ENCODE data around the gene RAX.

The RAX gene

GRCh38 chr18:59301929-59302328 lies 28.7 kb upstream of the RAX start:
- H3K4me2 ChIP-seq (ENCODE audit: low read depth, low read length, poor library complexity, severe bottlenecking) = no peak overlapping the region
- H3K9me3 ChIP-seq (ENCODE audit: insufficient read depth, low read length) = no peaks in the 10 kb centered on the region
- no peaks in the 10 kb centered on the region for H3K36me3 ChIP-seq (ENCODE audit: low read length)
- H4K20me1 ChIP-seq (ENCODE audit: low read depth, low read length) = no peaks in the 10 kb centered on the region
- no peak overlapping the region for H3K4me3 ChIP-seq (ENCODE audit: insufficient read depth, low read length, poor library complexity, severe bottlenecking)
- no peak overlapping the region for H3K27ac ChIP-seq (ENCODE audit: low read depth, low read length)
- no peaks in the 10 kb centered on the region for H3K27me3 ChIP-seq (ENCODE audit: low read length)
- no peaks in the 10 kb centered on the region for H3F3A ChIP-seq (ENCODE audit: insufficient read depth)
- H2AFZ ChIP-seq (ENCODE audit: low read depth, low read length, severe bottlenecking) = no peak overlapping the region
- H3K9me2 ChIP-seq (replicated peaks; ENCODE audit: insufficient read depth, low read length) = no peaks in the 10 kb centered on the region
- H3K79me2 ChIP-seq (ENCODE audit: insufficient read depth, low read length) = no peaks in the 10 kb centered on the region
- H3K9ac ChIP-seq (ENCODE audit: low read length) = no peak overlapping the region
- no peak for TF ChIP-seq CTCF (IDR thresholded peaks at IDR 0.05; ENCODE audit: insufficient read depth, low read length, poor library complexity, severe bottlenecking)
- no peak for TF ChIP-seq EZH2phosphoT487 (conservative IDR thresholded peaks at IDR 0.05; ENCODE audit: low read length)

GRCh38 chr18:59300676-59301285 lies 27.5 kb upstream of the RAX start:
- Histone ChIP-seq H3K4me3 (ENCODE audit: insufficient read depth, low read length, poor library complexity, severe bottlenecking) (no peak overlapping the region), H3K79me2 (ENCODE audit: insufficient read depth, low read length) (no peaks in the 10 kb centered on the region), H3K4me2 (ENCODE audit: low read depth, low read length, poor library complexity, severe bottlenecking) (no peak overlapping the region), H3K9me3 (ENCODE audit: insufficient read depth, low read length) (no peaks in the 10 kb centered on the region), H3K9ac (ENCODE audit: low read length) (no peak overlapping the region), H2AFZ (ENCODE audit: low read depth, low read length, severe bottlenecking) (no peak overlapping the region), H3K36me3 (ENCODE audit: low read length) (no peaks in the 10 kb centered on the region), H4K20me1 (ENCODE audit: low read depth, low read length) (no peaks in the 10 kb centered on the region), H3F3A (ENCODE audit: insufficient read depth) (no peaks in the 10 kb centered on the region), H3K27ac (ENCODE audit: low read depth, low read length) (no peak overlapping the region), H3K27me3 (ENCODE audit: low read length) (no peaks in the 10 kb centered on the region), H3K9me2 (replicated peaks; ENCODE audit: insufficient read depth, low read length) (no peaks in the 10 kb centered on the region)
- TF ChIP-seq EZH2phosphoT487 (conservative IDR thresholded peaks at IDR 0.05; ENCODE audit: low read length) (no peak), CTCF (IDR thresholded peaks at IDR 0.05; ENCODE audit: insufficient read depth, low read length, poor library complexity, severe bottlenecking) (no peak)

DNA sequence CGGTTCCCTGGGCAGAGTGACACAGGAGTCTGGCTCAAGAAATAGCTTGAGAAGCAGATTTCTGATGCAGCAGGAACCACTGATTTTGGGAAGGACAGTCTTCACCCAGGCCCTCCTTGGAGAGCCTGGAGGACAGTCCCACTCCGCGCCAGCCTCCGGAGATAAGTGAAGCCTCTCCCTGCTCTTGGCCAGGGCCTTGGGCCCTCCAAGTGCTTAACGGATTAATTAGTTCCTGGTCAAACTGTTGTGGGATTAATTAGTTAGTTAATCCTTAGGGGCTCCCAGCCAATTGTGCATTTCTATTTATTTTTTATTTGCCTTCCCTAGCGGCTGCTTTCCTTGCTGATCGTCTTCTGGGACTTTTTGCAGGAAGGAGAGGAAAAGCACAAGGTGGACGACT lies 25.6 kb upstream of the RAX start:
- Histone ChIP-seq H3K27ac (ENCODE audit: low read depth, low read length) (no peak overlapping the region), H3K4me2 (ENCODE audit: low read depth, low read length, poor library complexity, severe bottlenecking) (no peak overlapping the region), H3K27me3 (ENCODE audit: low read length) (no peaks in the 10 kb centered on the region), H4K20me1 (ENCODE audit: low read depth, low read length) (no peaks in the 10 kb centered on the region), H3K36me3 (ENCODE audit: low read length) (no peaks in the 10 kb centered on the region), H3K4me3 (ENCODE audit: insufficient read depth, low read length, poor library complexity, severe bottlenecking) (no peak overlapping the region), H2AFZ (ENCODE audit: low read depth, low read length, severe bottlenecking) (no peak overlapping the region), H3K9ac (ENCODE audit: low read length) (no peak overlapping the region), H3F3A (ENCODE audit: insufficient read depth) (no peaks in the 10 kb centered on the region), H3K9me2 (replicated peaks; ENCODE audit: insufficient read depth, low read length) (no peaks in the 10 kb centered on the region), H3K9me3 (ENCODE audit: insufficient read depth, low read length) (no peaks in the 10 kb centered on the region), H3K79me2 (ENCODE audit: insufficient read depth, low read length) (no peaks in the 10 kb centered on the region)
- no peak for TF ChIP-seq CTCF (IDR thresholded peaks at IDR 0.05; ENCODE audit: insufficient read depth, low read length, poor library complexity, severe bottlenecking)
- no peak for TF ChIP-seq EZH2phosphoT487 (conservative IDR thresholded peaks at IDR 0.05; ENCODE audit: low read length)

All from SU-DHL-6 (cell line).